T-helper 1 cell (primary cell): ENCODE results near the gene ADSS2.
"Not testable (repeated sequence)": the region's sequence is repeated elsewhere in the genome, so short reads cannot be mapped to it uniquely, and the experiment has no call there.

ENCODE experiments used
- DNase-seq, 5 donors: peaks; one replicate each; pipeline ENCODE4 v3.0.0-alpha.2; 2012 to 2020

The ADSS2 gene

GRCh38 chr1:244395965-244396364 is 55.7 kb downstream of the ADSS2 start:
- no peak for DNase-seq

- DNase-seq, result no peak
These were observed 56.6 kb downstream of the ADSS2 start for GRCh38 chr1:244394826-244395765.

- no peak for DNase-seq
These were observed 57.4 kb downstream of the ADSS2 start for GRCh38 chr1:244394346-244394745.

GRCh38 chr1:244393604-244394176 is 58.0 kb downstream of the ADSS2 start:
- no peak for DNase-seq

- DNase-seq, result no peak
These were observed 59.9 kb downstream of the ADSS2 start for GRCh38 chr1:244391761-244392160.

- DNase-seq, result no peak
These were observed 62.7 kb downstream of the ADSS2 start for GRCh38 chr1:244388961-244389360.

- no peak for DNase-seq
These were observed 64.3 kb downstream of the ADSS2 start for GRCh38 chr1:244387415-244387814.

- DNase-seq, result no peak
These were observed 65.1 kb downstream of the ADSS2 start for GRCh38 chr1:244386595-244386994.

GRCh38 chr1:244384066-244384465 is 67.6 kb downstream of the ADSS2 start:
- no peak for DNase-seq

GRCh38 chr1:244383278-244383884 is 68.3 kb downstream of the ADSS2 start:
- DNase-seq, result no peak

GRCh38 chr1:244381878-244382565 is 69.7 kb downstream of the ADSS2 start:
- no peak for DNase-seq

GRCh38 chr1:244376126-244376525 is 75.6 kb downstream of the ADSS2 start:
- no peak for DNase-seq

GRCh38 chr1:244375051-244375450 is 76.7 kb downstream of the ADSS2 start:
- no peak for DNase-seq

- DNase-seq, result not testable (repeated sequence)
These were observed 77.2 kb downstream of the ADSS2 start for GRCh38 chr1:244374484-244374883.

GRCh38 chr1:244371242-244372141 is 80.2 kb downstream of the ADSS2 start:
- no peak for DNase-seq

- no peak for DNase-seq
These were observed 81.6 kb downstream of the ADSS2 start for GRCh38 chr1:244370060-244370637.

- no peak for DNase-seq
These were observed 82.3 kb downstream of the ADSS2 start for GRCh38 chr1:244369256-244370057.

- no peak for DNase-seq
These were observed 83.4 kb downstream of the ADSS2 start for GRCh38 chr1:244368279-244368678.

- no peak for DNase-seq
These were observed 84.2 kb downstream of the ADSS2 start for GRCh38 chr1:244367399-244368114.

GRCh38 chr1:244365809-244366208 is 85.9 kb downstream of the ADSS2 start:
- no peak for DNase-seq
